Peyer's patch (tissue), 4 donors: ENCODE results near the gene FRMD8.

Experiments used
- CTCF ChIP-seq, 6 experiments: fragments of 450-650 bp in 4 of 6; fragments of 200-600 bp in 2 of 6; sonication (generic) in 1 of 6; IDR thresholded peaks; one replicate each; pipeline ENCODE4 v1.5.1; 2017 to 2019; ENCODE audit warnings: antibody characterized with exemption in 6 of 6, mild to moderate bottlenecking in 3 of 6, moderate library complexity in 1 of 6
- POLR2A ChIP-seq, 2 donors: fragments of 450-650 bp; IDR thresholded peaks; one replicate each; pipeline ENCODE4 v1.5.1; 2017; ENCODE audit warnings: antibody characterized with exemption in 2 of 2, mild to moderate bottlenecking in 2 of 2, moderate library complexity in 2 of 2

DNA sequence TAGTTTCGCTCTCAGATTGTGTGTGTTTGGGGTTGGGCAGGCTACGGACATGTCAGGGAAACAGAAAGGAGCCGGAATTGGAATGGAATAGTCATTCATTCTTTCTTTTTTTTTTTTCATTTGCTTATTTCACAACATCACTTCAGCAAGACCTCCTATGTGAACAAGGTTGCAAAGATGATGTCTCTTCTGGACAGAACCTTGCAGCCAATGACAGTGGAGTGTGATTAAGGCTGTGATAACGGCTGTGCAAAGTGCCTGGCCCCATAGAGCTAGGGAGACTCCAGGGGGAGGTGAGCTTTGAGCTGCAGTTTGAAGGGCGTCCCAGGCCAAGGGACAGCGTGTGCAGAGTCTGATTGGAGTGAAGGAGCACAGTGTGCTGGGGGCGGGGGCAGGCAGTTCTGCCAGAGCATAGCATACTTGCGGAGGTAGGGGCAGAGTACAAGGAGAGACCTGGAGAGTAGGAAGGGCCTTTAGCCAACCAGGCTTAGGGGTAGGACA, 28.5 kb upstream of the FRMD8 start:
- TF ChIP-seq CTCF (IDR thresholded peaks at IDR 0.05) (peak in 1 of 6 experiments; percentile 22), POLR2A (IDR thresholded peaks at IDR 0.05) (peak in 1 of 2 donors; percentile 74)
